GM13977 (cell line): ENCODE measurements around the gene WDR70.

Source experiments
- DNase-seq: peaks from one replicate; pipeline ENCODE4 v3.0.0; 2012; ENCODE audit warnings: low spot score
- in situ Hi-C: fragments of 300-500 bp; cut with MboI; formaldehyde crosslinking; loops from one replicate; pipeline ENCODE4 v1.12.0; 2022; ENCODE audit warnings: low sequenced_read_pairs, low pct_unique_long_range_greater_than_20kb, mixed read lengths, inconsistent platforms; ENCODE audit not compliant: unreplicated experiment
- TF ChIP-seq, protein P1 (sequence below): IDR thresholded peaks from 2 replicates; pipeline ENCODE4 v1.5.1; 2012; ENCODE audit warnings: mild to moderate bottlenecking, control low read depth; ENCODE audit not compliant: insufficient read depth; ENCODE audit errors: extremely low read depth, missing control alignments

WDR70 gene

GRCh38 chr5:37742111-37742510 lies 363.0 kb downstream of the WDR70 start:
- TF ChIP-seq, protein P1, sequence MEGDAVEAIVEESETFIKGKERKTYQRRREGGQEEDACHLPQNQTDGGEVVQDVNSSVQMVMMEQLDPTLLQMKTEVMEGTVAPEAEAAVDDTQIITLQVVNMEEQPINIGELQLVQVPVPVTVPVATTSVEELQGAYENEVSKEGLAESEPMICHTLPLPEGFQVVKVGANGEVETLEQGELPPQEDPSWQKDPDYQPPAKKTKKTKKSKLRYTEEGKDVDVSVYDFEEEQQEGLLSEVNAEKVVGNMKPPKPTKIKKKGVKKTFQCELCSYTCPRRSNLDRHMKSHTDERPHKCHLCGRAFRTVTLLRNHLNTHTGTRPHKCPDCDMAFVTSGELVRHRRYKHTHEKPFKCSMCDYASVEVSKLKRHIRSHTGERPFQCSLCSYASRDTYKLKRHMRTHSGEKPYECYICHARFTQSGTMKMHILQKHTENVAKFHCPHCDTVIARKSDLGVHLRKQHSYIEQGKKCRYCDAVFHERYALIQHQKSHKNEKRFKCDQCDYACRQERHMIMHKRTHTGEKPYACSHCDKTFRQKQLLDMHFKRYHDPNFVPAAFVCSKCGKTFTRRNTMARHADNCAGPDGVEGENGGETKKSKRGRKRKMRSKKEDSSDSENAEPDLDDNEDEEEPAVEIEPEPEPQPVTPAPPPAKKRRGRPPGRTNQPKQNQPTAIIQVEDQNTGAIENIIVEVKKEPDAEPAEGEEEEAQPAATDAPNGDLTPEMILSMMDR = no peak
- in situ Hi-C loops = no loop called here
- DNase-seq = no peak

DNA sequence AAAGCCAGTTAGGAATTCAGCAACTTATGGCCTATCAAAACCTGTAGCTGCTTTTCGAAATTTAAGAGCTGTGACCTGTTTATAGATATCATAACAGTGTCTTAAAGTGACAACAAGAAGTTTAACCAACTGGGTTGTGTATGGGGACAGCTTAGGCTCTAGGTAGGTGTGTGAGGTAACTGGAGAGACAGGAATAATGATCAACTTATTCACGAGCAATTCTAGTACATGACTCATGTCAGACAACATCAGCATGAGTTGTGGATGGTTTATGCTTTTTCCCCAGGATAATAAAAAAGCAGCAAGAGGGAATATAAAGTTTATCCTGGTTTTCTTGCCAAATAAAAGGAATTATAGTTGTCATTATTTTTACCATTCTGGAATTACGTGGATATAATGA lies 372.1 kb downstream of the WDR70 start:
- in situ Hi-C loops = no loop called here
- DNase-seq = no peak
- TF ChIP-seq, protein P1 = no peak

DNA sequence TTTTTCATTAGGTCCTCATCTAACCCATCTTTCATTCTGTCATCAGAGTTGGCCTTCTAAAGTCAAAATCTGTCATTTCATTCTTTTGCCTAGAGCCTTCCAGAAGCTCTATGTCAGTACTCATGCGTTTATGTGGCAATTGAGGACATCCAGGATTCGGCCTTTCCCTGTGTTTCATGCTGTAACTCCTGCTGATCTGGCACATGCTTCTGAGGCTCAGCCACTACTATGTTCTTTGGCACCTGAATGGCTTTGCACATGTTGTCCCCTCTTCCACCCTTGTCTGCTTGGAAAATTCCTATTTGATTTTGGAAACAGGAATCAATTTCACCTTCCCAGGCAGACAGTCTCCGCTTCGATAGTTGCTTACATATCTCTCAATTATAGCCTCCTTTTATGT lies 375.9 kb downstream of the WDR70 start:
- in situ Hi-C loops = no loop called here
- TF ChIP-seq, protein P1 = no peak
- DNase-seq = no peak

DNA sequence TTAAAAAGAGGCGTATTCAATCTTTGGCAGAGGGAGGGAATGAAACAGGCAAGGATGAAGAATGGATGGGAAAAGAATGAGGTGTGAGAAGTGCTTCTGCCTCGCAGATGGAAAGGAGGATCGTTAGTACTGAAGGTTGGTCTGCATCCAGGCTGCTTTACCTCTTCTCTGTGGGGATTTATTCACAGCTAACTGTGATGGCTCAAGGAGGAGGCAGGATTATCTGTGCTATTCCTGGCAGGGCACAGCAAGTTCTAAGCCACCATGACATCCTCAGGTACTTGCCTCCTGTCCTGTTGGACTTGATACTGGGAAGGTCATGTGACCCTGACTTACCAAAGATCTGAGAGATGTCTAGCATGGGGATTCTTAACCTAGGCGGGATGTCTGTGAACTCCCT lies 376.5 kb downstream of the WDR70 start:
- DNase-seq = no peak
- in situ Hi-C loops = no loop called here
- TF ChIP-seq, protein P1 = no peak

- TF ChIP-seq, protein P1 = no peak
- in situ Hi-C loops = no loop called here
- DNase-seq = no peak
Measured at GRCh38 chr5:37756248-37756647, 377.1 kb downstream of the WDR70 start.

- TF ChIP-seq, protein P1 = no peak
- DNase-seq = no peak
- in situ Hi-C loops = no loop called here
Measured at GRCh38 chr5:37757980-37758582, 379.0 kb downstream of the WDR70 start.
